HEK293 (cell line): ENCODE measurements around the gene ZNF354B.
A peak's percentile ranks its signal among the peaks of the same experiment; 100 is the strongest.

Experiments used
- GFI1B ChIP-seq: fragments of 450-650 bp; formaldehyde crosslinking; IDR thresholded peaks from 2 replicates; pipeline ENCODE4 v1.5.1; 2016; ENCODE audit warnings: missing biosample characterization, missing genetic modification characterization
- GLIS2 ChIP-seq: fragments of 450-650 bp; formaldehyde crosslinking; IDR thresholded peaks from 2 replicates; pipeline ENCODE4 v1.5.1; 2016; ENCODE audit warnings: missing biosample characterization, missing genetic modification characterization
- HOXD13 ChIP-seq: sonication (generic); formaldehyde crosslinking; IDR thresholded peaks from 2 replicates; pipeline ENCODE4 v1.8.0; 2022; ENCODE audit warnings: missing genetic modification reagents, borderline replicate concordance
- MYNN ChIP-seq: fragments of 450-650 bp; formaldehyde crosslinking; IDR thresholded peaks from 2 replicates; pipeline ENCODE4 v1.5.1; 2016; ENCODE audit warnings: missing biosample characterization, missing genetic modification characterization, borderline replicate concordance
- PRDM6 ChIP-seq: fragments of 450-650 bp; formaldehyde crosslinking; IDR thresholded peaks from 2 replicates; pipeline ENCODE4 v1.5.1; 2017; ENCODE audit warnings: missing biosample characterization, missing genetic modification characterization
- REST ChIP-seq: fragments of 450-650 bp; formaldehyde crosslinking; IDR thresholded peaks from 2 replicates; pipeline ENCODE4 v1.5.1; 2016; ENCODE audit warnings: missing biosample characterization, missing genetic modification characterization
- SP2 ChIP-seq: fragments of 450-650 bp; formaldehyde crosslinking; IDR thresholded peaks from 2 replicates; pipeline ENCODE4 v1.5.1; 2016; ENCODE audit warnings: missing biosample characterization, missing genetic modification characterization
- ZNF138 ChIP-seq: fragments of 450-650 bp; formaldehyde crosslinking; IDR thresholded peaks from 2 replicates; pipeline ENCODE4 v1.5.1; 2016; ENCODE audit warnings: missing biosample characterization, missing genetic modification characterization, borderline replicate concordance
- ZNF202 ChIP-seq: fragments of 450-650 bp; formaldehyde crosslinking; IDR thresholded peaks from 2 replicates; pipeline ENCODE4 v1.5.1; 2016; ENCODE audit warnings: missing biosample characterization, missing genetic modification characterization, borderline replicate concordance
- ZNF280C ChIP-seq: fragments of 450-650 bp; formaldehyde crosslinking; IDR thresholded peaks from 2 replicates; pipeline ENCODE4 v1.5.1; 2016; ENCODE audit warnings: missing biosample characterization, missing genetic modification characterization
- ZNF280D ChIP-seq: fragments of 450-650 bp; formaldehyde crosslinking; IDR thresholded peaks from 2 replicates; pipeline ENCODE4 v1.5.1; 2016; ENCODE audit warnings: missing biosample characterization, missing genetic modification characterization
- ZNF398 ChIP-seq: fragments of 450-650 bp; formaldehyde crosslinking; IDR thresholded peaks from 2 replicates; pipeline ENCODE4 v1.5.1; 2017; ENCODE audit warnings: missing biosample characterization, missing genetic modification characterization
- ZNF423 ChIP-seq: fragments of 450-650 bp; formaldehyde crosslinking; IDR thresholded peaks from 2 replicates; pipeline ENCODE4 v1.5.1; 2016; ENCODE audit warnings: missing biosample characterization, missing genetic modification characterization
- ZNF529 ChIP-seq: fragments of 450-650 bp; formaldehyde crosslinking; IDR thresholded peaks from 2 replicates; pipeline ENCODE4 v1.5.1; 2017; ENCODE audit warnings: missing genetic modification characterization, missing biosample characterization; ENCODE audit not compliant: insufficient replicate concordance
- ZNF549 ChIP-seq: fragments of 450-650 bp; IDR thresholded peaks from 2 replicates; pipeline ENCODE4 v1.5.1; 2018; ENCODE audit warnings: missing biosample characterization, missing genetic modification characterization, mild to moderate bottlenecking, inconsistent platforms, moderate library complexity
- ZNF560 ChIP-seq: fragments of 450-650 bp; formaldehyde crosslinking; IDR thresholded peaks from 2 replicates; pipeline ENCODE4 v1.5.1; 2017; ENCODE audit warnings: missing biosample characterization, missing genetic modification characterization, borderline replicate concordance
- ZNF670 ChIP-seq: fragments of 450-650 bp; formaldehyde crosslinking; IDR thresholded peaks from 2 replicates; pipeline ENCODE4 v1.5.1; 2016; ENCODE audit warnings: missing biosample characterization, missing genetic modification characterization, low read depth
- ZSCAN18 ChIP-seq: fragments of 450-650 bp; formaldehyde crosslinking; IDR thresholded peaks from 2 replicates; pipeline ENCODE4 v1.5.1; 2016; ENCODE audit warnings: missing biosample characterization, missing genetic modification characterization
- ZSCAN23 ChIP-seq: fragments of 450-650 bp; formaldehyde crosslinking; IDR thresholded peaks from 2 replicates; pipeline ENCODE4 v1.5.1; 2016; ENCODE audit warnings: missing biosample characterization, missing genetic modification characterization
- TF ChIP-seq, protein P1 (sequence below): fragments of 450-650 bp; IDR thresholded peaks from 2 replicates; pipeline ENCODE4 v1.5.1; 2018; ENCODE audit warnings: missing biosample characterization, missing genetic modification characterization

The ZNF354B gene

DNA sequence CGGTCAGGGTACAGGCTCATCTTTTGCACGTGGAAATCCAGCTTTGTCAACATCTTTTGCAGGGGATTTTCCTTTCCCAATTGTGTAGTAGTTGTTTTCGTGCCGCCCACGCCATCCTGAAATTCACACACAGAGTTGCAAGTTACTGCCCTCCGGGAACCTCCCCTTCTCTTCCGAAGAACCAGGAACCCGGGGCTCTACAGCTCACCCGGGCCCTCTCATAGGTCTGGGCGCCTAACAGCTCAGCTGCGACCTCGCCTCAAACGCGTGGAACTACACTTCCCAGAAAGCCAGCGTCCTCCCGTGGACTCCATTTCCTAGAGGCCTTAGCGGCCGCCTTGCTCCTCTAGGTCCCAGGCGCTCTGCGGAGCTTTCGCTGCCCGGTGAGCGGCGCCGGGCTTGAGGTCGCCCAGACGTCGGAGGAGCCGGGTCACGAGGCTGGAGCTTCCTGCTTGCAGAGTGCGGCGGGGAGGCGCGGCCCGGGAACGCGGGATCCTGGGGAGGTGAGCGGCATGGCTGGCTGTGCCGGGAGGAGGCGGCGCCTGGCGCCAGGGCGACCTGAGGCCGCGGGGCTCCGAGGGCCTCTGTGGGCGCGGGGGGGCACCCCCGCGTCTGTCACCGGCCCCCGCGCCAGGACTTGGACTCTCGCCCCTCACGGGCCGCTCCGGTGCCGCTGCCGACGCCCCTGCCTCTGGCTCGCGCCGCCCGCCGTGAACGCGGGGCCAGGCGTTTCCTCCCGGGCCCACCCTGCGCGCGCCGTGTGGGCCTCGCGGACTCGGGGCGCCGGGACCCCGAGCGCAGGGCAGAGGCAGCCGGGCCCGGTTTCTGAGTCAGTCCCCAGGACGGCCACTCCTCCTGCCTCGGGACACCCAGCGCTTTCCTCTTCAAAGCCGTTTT is at the start of gene ZNF354B (continued):
- TF ChIP-seq REST (no peak), ZSCAN18 (tag by site-specific recombination) (no peak), ZNF202 (tag by site-specific recombination) (no peak), SP2 (tag by site-specific recombination) (peak; percentile 67), GFI1B (tag by site-specific recombination) (no peak), ZNF138 (tag by site-specific recombination) (no peak), ZNF398 (tag by site-specific recombination) (peak; percentile 88), ZNF549 (tag by site-specific recombination) (0 out of 2 replicates have a peak, but pooled peaks have one; percentile 6), ZNF280C (tag by site-specific recombination) (no peak), MYNN (tag by site-specific recombination) (no peak), ZNF280D (tag by site-specific recombination) (no peak), ZNF560 (tag by site-specific recombination) (peak; percentile 49; the same call in 1 of the 2 replicates), GLIS2 (tag by site-specific recombination) (peak; percentile 74; the same call in 1 of the 2 replicates), HOXD13 (CRISPR knock-in tag) (no peak), ZSCAN23 (tag by site-specific recombination) (no peak), ZNF670 (no peak), ZNF529 (tag by site-specific recombination) (no peak), PRDM6 (tag by site-specific recombination) (no peak), ZNF423 (tag by site-specific recombination) (no peak)
- TF ChIP-seq, protein P1, sequence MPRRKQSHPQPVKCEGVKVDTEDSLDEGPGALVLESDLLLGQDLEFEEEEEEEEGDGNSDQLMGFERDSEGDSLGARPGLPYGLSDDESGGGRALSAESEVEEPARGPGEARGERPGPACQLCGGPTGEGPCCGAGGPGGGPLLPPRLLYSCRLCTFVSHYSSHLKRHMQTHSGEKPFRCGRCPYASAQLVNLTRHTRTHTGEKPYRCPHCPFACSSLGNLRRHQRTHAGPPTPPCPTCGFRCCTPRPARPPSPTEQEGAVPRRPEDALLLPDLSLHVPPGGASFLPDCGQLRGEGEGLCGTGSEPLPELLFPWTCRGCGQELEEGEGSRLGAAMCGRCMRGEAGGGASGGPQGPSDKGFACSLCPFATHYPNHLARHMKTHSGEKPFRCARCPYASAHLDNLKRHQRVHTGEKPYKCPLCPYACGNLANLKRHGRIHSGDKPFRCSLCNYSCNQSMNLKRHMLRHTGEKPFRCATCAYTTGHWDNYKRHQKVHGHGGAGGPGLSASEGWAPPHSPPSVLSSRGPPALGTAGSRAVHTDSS, result no peak
